K562 (cell line): ENCODE results near the gene PEDS1. TPM values are rescaled to one million over a fixed set of nuclear protein-coding genes. Genes with fewer than 3 reads are reported as not detected.

Source experiments
- CC2D1A ChIP-seq: fragments of 450-650 bp; IDR thresholded peaks from 2 replicates; pipeline ENCODE4 v1.6.1; 2017; ENCODE audit warnings: mild to moderate bottlenecking
- MYNN ChIP-seq, 2 experiments: sonication (generic); formaldehyde crosslinking in 1 of 2; IDR thresholded peaks; 2 replicates each; pipeline versions ENCODE4 v1.5.0 to v1.6.1; 2016 to 2020; ENCODE audit warnings: antibody characterized with exemption in 1 of 2, missing genetic modification reagents in 1 of 2
- NR4A1 ChIP-seq, 2 experiments: fragments of 250-450 bp in 1 of 2; fragments of 450-650 bp in 1 of 2; sonication (Bioruptor Pico) in 1 of 2; IDR thresholded peaks; 2 replicates each; pipeline versions ENCODE4 v1.4.0 to v1.6.1; 2016 to 2020; ENCODE audit warnings: mild to moderate bottlenecking in 2 of 2, missing compliant biosample characterization in 1 of 2, missing genetic modification characterization in 1 of 2, moderate library complexity in 1 of 2
- TAF9B ChIP-seq: fragments of 450-650 bp; IDR thresholded peaks from 2 replicates; pipeline ENCODE4 v1.6.1; 2018; ENCODE audit warnings: mild to moderate bottlenecking; ENCODE audit not compliant: partially characterized antibody
- polyA plus RNA-seq, 8 experiments: library from polyadenylated mRNA; depleted of rRNA in 4 of 8; stranded (reverse) in 5 of 8; unstranded in 3 of 8; fragments of >200 nt; fragmentation: Nextera tagmentation in 2 of 8; fragmentation: Illumina TruSeq in 1 of 8; extraction: Ambion mirVana in 2 of 8; extraction: Trizol in 1 of 8; gene quantifications; 2 replicates each; pipeline versions ENCODE4 v1.2.1 to v1.2.3, GENCODE V29; 2011 to 2014; ENCODE audit warnings: inconsistent platforms in 1 of 8, missing spikeins in 1 of 8
- total RNA-seq, 7 experiments: library from RNA; depleted of rRNA in 6 of 7; stranded (reverse); fragments of >200 nt in 6 of 7; fragmentation: Illumina TruSeq in 2 of 7; extraction: Trizol in 2 of 7; gene quantifications; 2 replicates each; pipeline versions ENCODE4 v1.2.1 to v1.2.3, GENCODE V29; 2011 to 2021; ENCODE audit warnings: low replicate concordance in 1 of 7
- TF ChIP-seq, protein P1 (sequence below), 2 experiments: fragments of 450-650 bp in 1 of 2; sonication (generic) in 1 of 2; formaldehyde crosslinking in 1 of 2; IDR thresholded peaks; 2 replicates each; pipeline versions ENCODE4 v1.7.1 to v1.9.0; 2016 to 2022; ENCODE audit warnings: inconsistent platforms in 1 of 2, mild to moderate bottlenecking in 1 of 2, missing genetic modification reagents in 1 of 2

Gene PEDS1
- total and polyA plus RNA-seq, 9 of the 15 experiments (the other 6 are each of a cell fraction or from before 2014, with no cell fraction given): 2.9 to 38.5 (median 24.2) TPM

DNA sequence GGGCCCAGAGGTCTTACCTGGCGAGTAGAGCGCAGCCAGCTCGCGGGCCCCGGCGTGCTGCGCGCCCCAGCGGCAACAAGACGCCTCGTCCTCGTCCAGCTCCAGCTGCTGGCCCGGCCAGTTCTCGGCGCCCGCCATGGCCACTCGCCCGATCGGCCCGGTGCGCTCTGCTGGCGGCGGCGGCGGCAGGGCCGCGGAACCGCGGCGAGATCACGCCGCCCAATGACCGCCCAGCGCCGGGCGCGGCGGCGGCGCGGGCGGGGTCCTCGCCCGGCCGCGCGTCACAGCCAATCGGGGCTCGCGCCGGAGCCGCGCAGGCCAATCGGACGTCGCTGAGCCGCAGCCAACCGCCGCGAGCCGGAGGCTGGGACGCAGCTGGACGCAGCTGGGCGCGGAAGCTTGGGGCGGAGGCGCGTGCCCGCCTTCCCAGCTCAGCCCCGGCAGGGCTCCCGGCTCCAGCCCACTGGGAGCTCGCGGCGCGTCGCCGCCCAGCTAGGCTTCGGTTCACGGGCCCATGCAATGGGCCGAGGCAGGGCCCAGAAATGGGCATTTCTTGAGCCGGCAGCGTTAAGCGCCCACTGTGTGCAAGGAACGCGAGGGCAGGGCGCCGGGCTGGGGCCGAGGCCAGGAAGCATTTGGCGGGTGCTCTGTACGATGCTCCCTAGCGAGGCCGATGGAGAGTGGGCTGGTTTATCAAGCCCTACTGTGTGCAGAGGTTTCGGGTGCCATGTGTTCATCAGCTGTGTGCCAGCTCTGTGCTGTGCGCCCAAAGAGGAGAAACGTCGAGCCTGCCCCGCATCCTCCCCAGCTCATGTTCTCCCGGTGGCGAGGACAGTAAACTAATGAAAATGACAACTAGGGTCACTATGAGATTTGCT lies at the start of gene PEDS1 (continued):
- TF ChIP-seq, protein P1, sequence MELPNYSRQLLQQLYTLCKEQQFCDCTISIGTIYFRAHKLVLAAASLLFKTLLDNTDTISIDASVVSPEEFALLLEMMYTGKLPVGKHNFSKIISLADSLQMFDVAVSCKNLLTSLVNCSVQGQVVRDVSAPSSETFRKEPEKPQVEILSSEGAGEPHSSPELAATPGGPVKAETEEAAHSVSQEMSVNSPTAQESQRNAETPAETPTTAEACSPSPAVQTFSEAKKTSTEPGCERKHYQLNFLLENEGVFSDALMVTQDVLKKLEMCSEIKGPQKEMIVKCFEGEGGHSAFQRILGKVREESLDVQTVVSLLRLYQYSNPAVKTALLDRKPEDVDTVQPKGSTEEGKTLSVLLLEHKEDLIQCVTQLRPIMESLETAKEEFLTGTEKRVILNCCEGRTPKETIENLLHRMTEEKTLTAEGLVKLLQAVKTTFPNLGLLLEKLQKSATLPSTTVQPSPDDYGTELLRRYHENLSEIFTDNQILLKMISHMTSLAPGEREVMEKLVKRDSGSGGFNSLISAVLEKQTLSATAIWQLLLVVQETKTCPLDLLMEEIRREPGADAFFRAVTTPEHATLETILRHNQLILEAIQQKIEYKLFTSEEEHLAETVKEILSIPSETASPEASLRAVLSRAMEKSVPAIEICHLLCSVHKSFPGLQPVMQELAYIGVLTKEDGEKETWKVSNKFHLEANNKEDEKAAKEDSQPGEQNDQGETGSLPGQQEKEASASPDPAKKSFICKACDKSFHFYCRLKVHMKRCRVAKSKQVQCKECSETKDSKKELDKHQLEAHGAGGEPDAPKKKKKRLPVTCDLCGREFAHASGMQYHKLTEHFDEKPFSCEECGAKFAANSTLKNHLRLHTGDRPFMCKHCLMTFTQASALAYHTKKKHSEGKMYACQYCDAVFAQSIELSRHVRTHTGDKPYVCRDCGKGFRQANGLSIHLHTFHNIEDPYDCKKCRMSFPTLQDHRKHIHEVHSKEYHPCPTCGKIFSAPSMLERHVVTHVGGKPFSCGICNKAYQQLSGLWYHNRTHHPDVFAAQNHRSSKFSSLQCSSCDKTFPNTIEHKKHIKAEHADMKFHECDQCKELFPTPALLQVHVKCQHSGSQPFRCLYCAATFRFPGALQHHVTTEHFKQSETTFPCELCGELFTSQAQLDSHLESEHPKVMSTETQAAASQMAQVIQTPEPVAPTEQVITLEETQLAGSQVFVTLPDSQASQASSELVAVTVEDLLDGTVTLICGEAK (IDR thresholded peaks at IDR 0.05): no peak
- TF ChIP-seq, protein P1 (CRISPR knock-in tag; IDR thresholded peaks at IDR 0.05): no peak
- TF ChIP-seq MYNN (IDR thresholded peaks at IDR 0.05) (no peak), MYNN (CRISPR knock-in tag; IDR thresholded peaks at IDR 0.05) (no peak), CC2D1A (no peak), NR4A1 (CRISPR knock-in tag; IDR thresholded peaks at IDR 0.05) (peak; percentile 90; the same call in 1 of the 2 replicates), NR4A1 (tag; IDR thresholded peaks at IDR 0.05) (peak; percentile 56; the same call in 1 of the 2 replicates), TAF9B (no peak)
